ENCODE results near the gene USH2A.

USH2A gene

DNA sequence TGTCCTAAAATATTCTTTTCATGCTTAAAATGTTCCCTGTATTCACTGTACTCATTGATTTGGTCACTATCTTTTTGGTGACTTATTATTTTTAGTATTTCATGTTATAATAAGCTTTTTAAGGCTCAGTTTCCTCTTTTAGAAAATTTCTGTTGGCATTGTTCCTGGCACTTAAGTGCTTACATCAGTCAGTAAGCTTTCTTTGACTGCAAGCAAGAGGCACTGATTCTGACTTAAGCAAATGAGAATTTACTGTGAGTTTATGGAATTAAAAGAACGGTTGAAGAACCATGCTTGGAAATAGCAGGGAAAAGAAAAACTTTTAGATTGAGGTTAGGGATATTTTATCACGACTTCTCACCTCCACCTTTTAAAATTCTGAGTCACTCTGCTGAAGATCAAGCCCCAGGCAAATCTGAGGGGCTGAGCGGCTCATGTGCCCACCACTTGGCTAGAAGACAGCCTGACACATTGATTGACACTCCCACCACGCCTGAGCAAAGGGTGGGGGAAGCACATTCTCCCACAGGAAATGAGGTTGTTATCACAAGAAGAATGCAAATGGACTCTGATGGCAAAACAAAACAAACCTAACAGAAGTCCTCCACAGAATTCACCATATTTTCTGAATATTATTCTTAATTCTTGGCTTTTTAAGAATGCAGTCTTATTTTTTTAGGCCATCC lies 753.3 kb downstream of the USH2A start:
- no peak for DNase-seq

GRCh38 chr1:215667761-215668160 lies 755.5 kb downstream of the USH2A start:
- DNase-seq = no peak

DNA sequence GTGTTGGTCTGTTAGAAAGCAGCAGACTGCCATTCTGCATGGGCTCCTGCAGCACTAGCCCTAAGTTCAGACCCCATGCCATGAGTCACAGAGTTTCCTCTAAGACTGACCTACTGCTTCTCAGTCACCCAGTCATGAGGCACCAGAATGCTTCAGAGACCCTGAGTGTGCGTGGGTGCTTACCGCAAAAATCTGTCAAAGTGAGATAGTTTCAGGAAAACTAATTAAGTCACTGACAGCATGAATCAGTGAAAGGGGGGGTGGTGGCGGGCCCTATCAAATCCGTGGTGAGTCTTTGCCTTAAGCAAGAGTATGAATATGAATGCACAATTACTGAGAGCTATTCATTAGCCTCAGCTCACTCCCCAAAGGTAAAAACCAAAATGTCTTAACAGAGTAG lies 758.0 kb downstream of the USH2A start:
- no peak for DNase-seq

DNA sequence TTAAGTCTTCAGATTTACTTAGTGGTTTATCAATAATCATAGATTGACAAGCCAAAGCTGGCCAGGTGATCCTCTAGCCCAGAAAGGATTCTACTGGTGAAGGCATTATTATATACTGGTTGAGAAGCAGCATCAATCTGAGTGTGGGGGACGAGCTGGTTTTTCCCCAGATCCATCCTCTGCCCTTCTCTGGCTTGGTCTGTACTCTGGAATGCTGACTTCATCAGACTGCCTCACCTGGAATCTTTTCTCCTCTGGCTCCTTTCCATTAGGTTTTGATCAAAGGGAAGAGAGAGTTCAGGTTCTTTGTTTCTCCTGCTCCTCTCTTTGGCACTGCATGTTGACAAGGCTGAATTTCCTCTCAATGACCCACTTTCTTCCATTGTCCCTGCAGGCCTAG lies 762.2 kb downstream of the USH2A start:
- no peak for DNase-seq

GRCh38 chr1:215660259-215660658 lies 763.0 kb downstream of the USH2A start:
- DNase-seq = no peak

DNA sequence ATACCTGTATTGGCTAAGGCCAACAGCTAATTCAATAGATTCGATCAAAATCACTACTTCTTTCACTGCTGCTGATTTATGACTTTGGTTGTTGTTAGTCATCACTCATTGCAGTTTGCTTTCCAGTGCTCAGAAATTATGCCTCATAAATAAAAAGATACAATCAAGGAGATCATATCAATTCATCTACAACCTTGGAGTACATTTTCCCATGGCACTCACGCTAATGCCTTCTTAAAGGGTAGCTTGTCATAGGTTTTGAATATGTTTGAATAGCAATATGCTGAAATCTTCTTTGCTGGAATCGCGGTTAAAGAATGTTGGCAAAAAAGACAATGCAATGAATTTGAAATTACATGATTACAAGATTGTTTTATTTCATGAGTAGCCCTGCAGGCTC lies 766.2 kb downstream of the USH2A start:
- DNase-seq = no peak

GRCh38 chr1:215652371-215652770 lies 770.9 kb downstream of the USH2A start:
- no peak for DNase-seq

GRCh38 chr1:215651867-215652266 lies 771.4 kb downstream of the USH2A start:
- DNase-seq = no peak

DNA sequence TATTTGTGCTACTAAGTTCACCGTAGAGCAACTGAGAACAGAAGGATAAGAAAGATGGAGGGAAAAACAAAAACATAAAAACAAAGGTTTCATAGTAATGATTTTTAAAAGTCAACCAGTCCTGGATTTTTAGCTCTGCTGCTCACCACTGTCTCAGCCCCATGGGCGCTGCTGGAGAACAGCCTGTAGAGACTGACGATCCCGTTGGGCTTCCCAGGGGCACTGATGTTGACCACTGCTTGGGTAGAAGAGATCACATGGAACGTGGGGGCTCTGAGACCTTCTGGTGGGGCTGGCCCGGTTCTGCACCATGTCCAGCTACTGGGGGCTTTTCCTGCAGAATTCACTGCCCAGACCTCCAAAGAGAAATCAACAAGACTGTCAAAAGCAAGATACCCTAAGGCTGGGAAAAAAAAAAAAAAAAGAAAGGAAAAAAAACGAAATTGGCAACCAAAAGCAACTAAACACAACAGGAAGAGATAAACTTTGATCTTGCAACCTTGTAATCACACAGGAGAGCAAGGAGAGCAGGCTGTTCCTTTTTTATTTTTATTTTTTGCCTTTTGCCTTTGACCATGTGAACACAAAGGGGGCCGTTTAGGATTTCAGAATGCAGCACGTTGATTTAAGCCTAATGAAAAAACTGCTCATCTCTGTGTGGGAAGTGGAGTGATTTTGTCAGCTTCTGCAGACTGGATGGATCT lies 772.6 kb downstream of the USH2A start:
- DNase-seq = no peak

- DNase-seq = no peak
Observed at GRCh38 chr1:215648957-215649356, 774.3 kb downstream of the USH2A start.

DNA sequence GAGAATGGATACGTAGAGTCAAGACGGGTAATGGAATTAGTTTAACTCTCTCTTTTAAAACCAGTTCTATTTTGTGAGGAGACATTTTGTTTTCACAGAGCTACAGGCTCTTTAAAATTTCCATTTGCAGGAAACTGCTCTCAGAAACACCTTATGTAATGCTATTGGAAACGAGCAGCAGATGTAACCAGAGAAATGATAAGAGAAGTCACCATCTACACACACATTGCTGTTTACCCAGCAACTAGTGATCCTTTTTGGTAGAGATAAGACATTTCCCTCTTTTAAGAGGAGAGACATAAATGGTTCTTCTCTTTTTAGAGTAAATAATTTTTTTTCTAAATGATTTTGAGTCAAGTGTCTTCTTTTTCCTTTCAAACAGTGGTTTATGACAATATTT lies 775.5 kb downstream of the USH2A start:
- no peak for DNase-seq

DNA sequence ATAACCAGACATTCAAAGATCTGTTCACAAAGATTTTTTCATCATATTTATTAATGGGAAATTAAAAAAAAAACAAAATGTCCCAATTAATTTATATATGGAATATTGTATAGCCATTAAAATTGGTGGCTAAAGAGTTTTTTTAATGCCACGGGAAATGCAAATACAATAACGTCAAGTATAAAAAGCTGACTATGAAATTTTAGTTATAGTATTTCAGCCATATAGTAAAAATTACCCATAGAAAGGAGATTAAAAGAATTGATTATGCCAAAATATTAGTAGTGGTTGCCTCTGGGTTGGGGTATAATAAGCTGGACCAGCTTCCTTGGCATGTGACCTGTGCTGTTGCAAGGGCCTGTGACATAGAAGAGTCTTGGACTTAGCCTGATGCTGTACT lies 777.4 kb downstream of the USH2A start:
- DNase-seq = no peak

DNA sequence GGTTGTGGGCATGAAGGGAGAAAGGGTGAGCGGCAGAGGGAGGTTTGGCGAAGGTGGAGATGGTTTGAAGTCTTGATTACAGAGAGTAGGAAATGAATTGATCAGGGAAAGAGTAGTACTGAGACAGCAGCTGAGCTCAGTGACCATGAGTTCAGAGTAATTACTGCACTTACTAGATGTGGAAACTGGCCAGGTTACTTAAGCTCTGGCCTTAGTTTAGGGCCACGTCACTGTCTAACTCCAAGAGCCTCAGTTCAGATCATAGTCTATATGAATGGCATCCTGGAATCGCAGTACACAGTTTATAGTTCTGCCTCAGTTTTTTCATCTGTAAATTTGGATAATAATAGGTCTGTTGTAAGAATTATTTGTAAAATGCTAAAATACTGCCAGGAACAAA lies 778.1 kb downstream of the USH2A start:
- no peak for DNase-seq

DNA sequence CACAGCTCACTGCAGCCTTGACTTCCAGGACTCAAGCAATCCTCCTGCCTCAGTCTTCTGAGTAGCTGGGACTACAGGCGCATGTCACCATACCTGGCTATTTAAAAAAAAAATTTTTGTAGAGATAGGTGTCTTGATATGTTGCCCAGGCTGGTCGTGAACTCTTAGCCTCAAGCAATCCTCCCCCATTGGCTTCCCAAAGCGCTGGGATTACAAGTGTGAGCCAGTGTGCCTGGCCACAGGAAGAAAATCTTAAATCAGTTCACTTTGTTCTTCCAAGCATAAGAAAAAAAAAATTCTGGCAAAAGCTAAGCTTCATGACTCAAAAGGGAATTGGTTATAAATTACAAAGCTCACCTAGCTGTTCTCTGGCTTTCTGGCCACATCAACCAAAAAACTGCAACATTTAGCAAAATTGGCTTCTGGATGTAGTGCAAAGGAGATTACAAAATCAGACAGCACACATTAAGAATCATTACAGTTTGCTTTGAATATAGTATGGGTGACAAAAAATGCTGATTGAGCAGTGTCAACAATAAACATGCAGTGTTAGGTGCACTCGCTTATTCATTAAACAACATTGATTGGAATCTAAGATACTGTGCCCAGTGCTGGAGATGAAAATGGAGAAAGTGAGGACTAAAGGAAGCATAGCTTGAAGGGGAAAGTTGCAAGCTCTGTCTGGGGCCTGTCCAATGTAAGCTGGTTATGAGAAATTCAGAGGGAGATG lies 779.5 kb downstream of the USH2A start:
- DNase-seq = no peak

DNA sequence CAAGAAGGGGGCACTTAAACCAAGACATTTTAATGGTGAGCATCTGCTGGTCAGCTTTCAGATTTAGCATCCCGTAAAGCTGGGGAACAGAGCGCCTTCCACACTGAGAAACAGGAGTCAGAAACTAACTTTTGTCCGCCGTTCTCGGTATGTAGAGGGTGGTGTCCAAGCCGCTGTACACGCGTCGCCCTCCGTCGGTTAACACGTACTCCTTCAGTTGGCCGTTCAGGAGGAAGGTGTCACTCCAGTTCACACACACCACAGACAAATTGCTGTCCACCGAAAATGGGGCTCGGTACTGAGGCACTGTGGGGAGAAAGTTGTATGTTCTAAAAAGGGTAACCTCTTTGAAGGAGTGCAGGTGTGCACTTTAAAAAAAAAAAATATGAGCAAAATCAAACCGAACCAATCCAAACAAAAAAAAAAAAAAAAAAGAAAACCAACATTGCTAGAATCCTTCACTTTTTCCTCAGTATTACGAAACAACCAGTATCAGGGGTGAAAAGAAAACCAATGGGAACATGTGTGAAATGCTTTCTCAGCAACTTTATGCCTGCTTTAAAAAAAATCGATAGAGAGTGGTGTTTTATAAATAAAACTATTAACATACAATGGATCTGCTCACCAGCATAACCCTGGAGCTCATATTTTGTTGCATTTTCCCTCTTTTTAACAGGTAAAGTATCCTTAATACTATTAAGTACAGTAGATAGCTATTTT lies 782.7 kb downstream of the USH2A start:
- no peak for DNase-seq

- DNase-seq = no peak
Observed at GRCh38 chr1:215637041-215637573, 786.1 kb downstream of the USH2A start.

- no peak for DNase-seq
Observed at GRCh38 chr1:215636258-215636965, 786.8 kb downstream of the USH2A start.

DNA sequence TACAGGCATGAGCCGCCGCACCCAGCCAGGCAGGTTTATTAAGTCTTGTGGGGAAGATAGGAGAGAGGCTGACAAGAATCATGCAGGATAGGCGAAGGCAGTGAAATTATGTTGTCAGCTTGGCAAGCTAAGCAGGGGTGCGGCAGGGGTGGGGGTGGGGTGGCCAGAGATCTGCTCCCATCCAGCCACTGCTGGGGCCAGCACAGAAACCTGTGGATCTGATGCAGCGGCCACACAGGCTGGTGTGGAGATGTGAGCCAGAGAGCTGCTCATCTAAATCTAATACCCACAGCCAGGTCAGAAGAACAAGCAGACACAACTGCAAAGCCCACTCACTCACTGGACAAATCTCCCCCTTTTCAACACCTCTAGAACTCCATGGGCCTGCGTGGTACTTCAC lies 787.4 kb downstream of the USH2A start:
- no peak for DNase-seq

GRCh38 chr1:215631489-215631888 lies 791.8 kb downstream of the USH2A start:
- no peak for DNase-seq

- no peak for DNase-seq
Observed at GRCh38 chr1:215631040-215631439, 792.2 kb downstream of the USH2A start.

GRCh38 chr1:215625949-215626348 lies 797.3 kb downstream of the USH2A start:
- no peak for DNase-seq

DNA sequence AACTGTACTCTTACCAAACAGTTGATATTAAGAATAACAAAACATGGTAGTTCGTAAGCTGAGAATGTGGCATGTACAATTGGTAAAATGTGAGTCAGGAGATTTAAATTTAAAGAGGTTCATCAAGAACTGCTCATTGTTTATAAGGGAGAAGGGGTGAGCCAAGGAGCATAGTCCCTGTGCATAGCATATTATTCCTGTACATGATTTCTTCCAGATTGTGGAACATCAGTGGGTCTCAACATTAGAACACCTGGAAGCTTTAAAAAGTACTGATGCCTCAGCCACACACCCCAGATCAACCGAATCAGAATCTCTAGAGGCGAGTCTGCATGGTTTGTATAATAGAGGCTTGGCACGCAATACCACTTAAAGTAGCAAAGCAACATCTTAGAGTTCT lies 800.1 kb downstream of the USH2A start:
- no peak for DNase-seq

DNA sequence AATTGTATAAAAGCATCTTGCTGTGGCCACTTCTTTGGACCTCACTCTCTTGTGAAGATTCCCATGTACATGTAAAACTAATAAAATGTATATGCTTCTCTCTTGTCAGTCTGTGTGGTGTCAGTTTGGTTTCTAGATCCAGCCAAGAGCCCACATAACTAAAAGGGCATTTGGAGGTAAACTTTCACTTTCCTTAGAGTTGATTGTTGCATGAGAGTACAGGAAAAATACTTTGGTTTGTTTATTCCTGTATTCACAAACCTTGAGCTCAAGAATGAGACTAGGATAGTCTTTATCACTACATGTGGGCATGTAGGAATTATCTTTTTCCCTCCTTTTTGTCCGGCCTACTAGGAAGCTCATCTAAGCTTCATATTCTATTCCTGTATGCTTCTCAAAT lies 805.3 kb downstream of the USH2A start:
- no peak for DNase-seq
